ENCODE results near the gene CCS. TPM values are rescaled to one million over a fixed set of nuclear protein-coding genes. Genes with fewer than 3 reads are reported as not detected.
"Not testable (repeated sequence)": the region's sequence is repeated elsewhere in the genome, so short reads cannot be mapped to it uniquely, and the experiment has no call there.

CCS gene
- total RNA-seq, 2 donors from 2014 or later = 31.2 to 41.4 TPM

DNA sequence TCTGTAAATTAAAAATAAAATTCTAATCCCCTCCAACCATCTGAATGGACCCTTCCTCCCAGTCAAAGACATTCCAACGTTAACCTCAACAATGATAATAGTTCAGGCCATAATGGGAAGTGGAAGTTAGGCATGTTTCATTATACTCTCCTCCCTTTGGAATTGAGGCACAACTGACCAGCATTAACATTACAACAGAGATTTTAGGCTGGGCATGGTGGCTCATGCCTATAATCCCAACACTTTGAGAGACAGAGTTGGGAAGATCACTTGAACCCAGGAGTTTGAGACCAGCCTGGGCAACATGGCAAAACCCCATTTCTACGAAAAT is 22.2 kb upstream of the CCS start:
- Histone ChIP-seq H3K9me3 (no peaks in the 10 kb centered on the region), H3K27ac (no peak overlapping the region), H3K27me3 (peaks cover 4% of the 10 kb centered on the region), H3K9ac (ENCODE audit: low read depth in 2 of 2, low read length in 2 of 2) (no peak overlapping the region), H3K4me3 (no peak overlapping the region), H3K4me1 (no peaks in the 10 kb centered on the region), H3K36me3 (no peaks in the 10 kb centered on the region)
- no peak for DNase-seq
- TF ChIP-seq, protein P1, sequence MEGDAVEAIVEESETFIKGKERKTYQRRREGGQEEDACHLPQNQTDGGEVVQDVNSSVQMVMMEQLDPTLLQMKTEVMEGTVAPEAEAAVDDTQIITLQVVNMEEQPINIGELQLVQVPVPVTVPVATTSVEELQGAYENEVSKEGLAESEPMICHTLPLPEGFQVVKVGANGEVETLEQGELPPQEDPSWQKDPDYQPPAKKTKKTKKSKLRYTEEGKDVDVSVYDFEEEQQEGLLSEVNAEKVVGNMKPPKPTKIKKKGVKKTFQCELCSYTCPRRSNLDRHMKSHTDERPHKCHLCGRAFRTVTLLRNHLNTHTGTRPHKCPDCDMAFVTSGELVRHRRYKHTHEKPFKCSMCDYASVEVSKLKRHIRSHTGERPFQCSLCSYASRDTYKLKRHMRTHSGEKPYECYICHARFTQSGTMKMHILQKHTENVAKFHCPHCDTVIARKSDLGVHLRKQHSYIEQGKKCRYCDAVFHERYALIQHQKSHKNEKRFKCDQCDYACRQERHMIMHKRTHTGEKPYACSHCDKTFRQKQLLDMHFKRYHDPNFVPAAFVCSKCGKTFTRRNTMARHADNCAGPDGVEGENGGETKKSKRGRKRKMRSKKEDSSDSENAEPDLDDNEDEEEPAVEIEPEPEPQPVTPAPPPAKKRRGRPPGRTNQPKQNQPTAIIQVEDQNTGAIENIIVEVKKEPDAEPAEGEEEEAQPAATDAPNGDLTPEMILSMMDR (IDR thresholded peaks at IDR 0.05) = no peak
- intact Hi-C loops (cut with DNase I) = no loop called here

DNA sequence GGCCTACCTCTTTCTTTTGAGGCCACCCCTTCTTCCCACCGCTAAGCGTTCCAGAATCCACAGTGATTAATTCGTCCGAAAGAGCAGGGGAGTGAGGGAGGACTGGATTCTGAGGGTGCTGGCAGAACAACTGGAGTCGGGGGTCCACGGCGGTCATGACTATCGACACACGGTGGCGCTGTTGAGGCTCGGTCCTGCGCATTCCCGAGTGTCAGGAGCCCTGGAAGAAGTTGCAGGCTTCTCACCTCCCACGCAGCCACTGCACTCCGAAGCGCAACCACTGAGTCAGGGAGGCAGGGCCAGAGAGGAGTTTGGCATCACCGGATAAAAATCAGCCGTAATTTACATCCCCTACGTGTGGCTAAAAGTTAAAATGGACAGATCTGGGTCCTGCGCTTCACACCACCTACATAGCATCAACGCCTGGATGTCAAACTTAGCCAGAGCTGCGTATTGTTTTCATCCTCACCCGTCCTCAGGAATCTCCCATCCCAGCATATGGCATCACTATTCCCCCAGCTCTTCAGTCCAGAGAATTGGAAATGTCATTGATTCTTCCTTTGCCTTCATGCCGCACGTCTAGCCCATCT is 13.9 kb upstream of the CCS start:
- H3K4me1 ChIP-seq = no peaks in the 10 kb centered on the region
- TF ChIP-seq, protein P1 (IDR thresholded peaks at IDR 0.05) = peak; percentile 65
- H3K9ac ChIP-seq (ENCODE audit: low read depth in 2 of 2, low read length in 2 of 2) = no peak overlapping the region
- H3K36me3 ChIP-seq = no peaks in the 10 kb centered on the region
- H3K27ac ChIP-seq = no peak overlapping the region
- intact Hi-C loops (cut with DNase I) = no loop called here
- H3K9me3 ChIP-seq = no peaks in the 10 kb centered on the region
- H3K4me3 ChIP-seq = no peak overlapping the region
- peak; percentile 73 for DNase-seq
- no peaks in the 10 kb centered on the region for H3K27me3 ChIP-seq

GRCh38 chr11:66580803-66581202 is 12.2 kb upstream of the CCS start:
- H3K9me3 ChIP-seq = no peaks in the 10 kb centered on the region
- no peak for DNase-seq
- intact Hi-C loops (cut with DNase I) = no loop called here
- H3K27me3 ChIP-seq = no peaks in the 10 kb centered on the region
- no peak overlapping the region for H3K4me3 ChIP-seq
- no peak overlapping the region for H3K27ac ChIP-seq
- H3K4me1 ChIP-seq = no peaks in the 10 kb centered on the region
- H3K36me3 ChIP-seq = no peaks in the 10 kb centered on the region
- H3K9ac ChIP-seq (ENCODE audit: low read depth in 2 of 2, low read length in 2 of 2) = no peak overlapping the region
- TF ChIP-seq, protein P1 (IDR thresholded peaks at IDR 0.05) = no peak

- no peak overlapping the region for H3K9ac ChIP-seq (ENCODE audit: low read depth in 2 of 2, low read length in 2 of 2)
Observed at GRCh38 chr11:66581261-66581660, 11.7 kb upstream of the CCS start.

DNA sequence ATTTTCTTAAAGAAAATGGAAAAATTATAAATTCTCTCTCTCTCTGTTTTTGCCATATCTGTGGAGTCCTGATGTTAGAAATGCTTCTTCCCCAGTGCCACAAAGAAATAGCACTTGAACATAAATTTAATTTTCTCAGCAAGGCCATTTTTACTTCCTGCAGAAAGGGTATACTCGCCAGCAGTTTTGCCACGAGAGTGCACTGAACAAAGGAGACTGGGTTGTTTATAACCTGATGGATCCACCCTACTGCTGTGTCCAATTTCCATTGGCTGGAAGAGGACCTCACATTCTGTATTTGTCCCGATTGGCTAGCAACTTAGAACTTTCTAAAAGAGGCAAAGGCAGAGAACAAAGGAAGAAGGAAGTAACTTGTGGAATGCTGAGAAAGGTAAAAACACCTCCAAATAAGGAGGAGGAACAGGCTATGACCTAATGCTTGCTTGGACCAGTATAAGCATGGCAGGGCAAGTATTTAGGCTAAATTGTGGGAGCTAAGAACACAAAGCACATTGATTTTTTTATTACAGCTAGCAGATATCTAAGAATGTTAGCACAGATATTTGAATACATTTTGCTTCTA is 10.3 kb upstream of the CCS start:
- H3K27me3 ChIP-seq; H3K9ac ChIP-seq (ENCODE audit: low read depth in 2 of 2, low read length in 2 of 2); H3K4me3 ChIP-seq; H3K36me3 ChIP-seq; H3K9me3 ChIP-seq; H3K27ac ChIP-seq; H3K4me1 ChIP-seq; intact Hi-C loops (cut with DNase I); DNase-seq: not testable (repeated sequence)

More at GRCh38 chr11:66581261-66581660, 11.7 kb upstream of the CCS start:
- Histone ChIP-seq H3K27ac (no peak overlapping the region), H3K9me3 (no peaks in the 10 kb centered on the region), H3K36me3 (no peaks in the 10 kb centered on the region), H3K27me3 (no peaks in the 10 kb centered on the region), H3K4me3 (no peak overlapping the region), H3K4me1 (no peaks in the 10 kb centered on the region)
- DNase-seq = no peak
- TF ChIP-seq, protein P1 (IDR thresholded peaks at IDR 0.05) = no peak
- intact Hi-C loops (cut with DNase I) = no loop called here

DNA sequence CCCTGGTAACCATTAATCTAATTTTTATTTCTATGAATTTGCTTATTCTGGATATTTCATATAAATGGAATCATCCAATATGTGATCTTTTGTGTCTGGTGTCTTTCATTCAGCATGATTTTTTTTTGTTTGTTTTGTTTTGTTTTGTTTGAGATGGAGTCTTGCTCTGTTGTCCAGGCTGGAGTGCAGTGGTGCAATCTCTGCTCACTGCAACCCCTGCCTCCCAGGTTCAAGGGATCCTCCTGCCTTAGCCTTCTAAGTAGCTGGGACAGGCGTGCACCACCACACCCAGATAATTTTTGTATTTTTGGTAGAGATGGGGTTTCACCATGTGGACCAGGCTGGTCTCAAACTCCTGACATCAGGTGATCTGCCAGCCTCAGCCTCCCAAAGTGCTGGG is 7.5 kb upstream of the CCS start:
- H3K27ac ChIP-seq; H3K36me3 ChIP-seq; H3K4me1 ChIP-seq; H3K9ac ChIP-seq (ENCODE audit: low read depth in 2 of 2, low read length in 2 of 2); DNase-seq; H3K27me3 ChIP-seq; H3K9me3 ChIP-seq; intact Hi-C loops (cut with DNase I); H3K4me3 ChIP-seq: not testable (repeated sequence)
